H9 (cell line): ENCODE measurements around the gene DNER. TPM values are rescaled to one million over a fixed set of nuclear protein-coding genes. Genes with fewer than 3 reads are reported as not detected.

Source experiments
- DNase-seq: peaks from one replicate; pipeline ENCODE4 v3.0.0-alpha.2; 2017
- H2AFZ ChIP-seq: one replicate; pipeline ENCODE4 v1.6.1; 2013; ENCODE audit warnings: mild to moderate bottlenecking, low read length, control low read depth, moderate library complexity
- H2AK5ac ChIP-seq: 2 replicates; pipeline ENCODE4 v1.6.1; 2013; ENCODE audit warnings: low read length, control low read depth, mixed read lengths; ENCODE audit not compliant: insufficient read length
- H2BK120ac ChIP-seq: one replicate; pipeline ENCODE4 v1.6.1; 2013; ENCODE audit warnings: low read depth, mild to moderate bottlenecking, low read length, control low read depth, inconsistent platforms; ENCODE audit not compliant: poor library complexity, severe bottlenecking
- H2BK12ac ChIP-seq: 2 replicates; pipeline ENCODE4 v1.6.1; 2013; ENCODE audit warnings: low read length, control low read depth, mixed read lengths, low read depth; ENCODE audit not compliant: insufficient read length
- H2BK15ac ChIP-seq: 2 replicates; pipeline ENCODE4 v1.6.1; 2013; ENCODE audit warnings: low read depth, low read length, control low read depth
- H2BK20ac ChIP-seq: one replicate; pipeline ENCODE4 v1.6.1; 2013; ENCODE audit warnings: low read depth, mild to moderate bottlenecking, low read length, control low read depth, inconsistent platforms; ENCODE audit not compliant: poor library complexity, severe bottlenecking
- H2BK5ac ChIP-seq: 2 replicates; pipeline ENCODE4 v1.6.1; 2013; ENCODE audit warnings: low read length, control low read depth, mixed read lengths; ENCODE audit not compliant: insufficient read length
- H3K14ac ChIP-seq: 2 replicates; pipeline ENCODE4 v1.6.1; 2013; ENCODE audit warnings: low read length, control low read depth; ENCODE audit not compliant: insufficient read depth
- H3K18ac ChIP-seq: 2 replicates; pipeline ENCODE4 v1.6.1; 2013; ENCODE audit warnings: low read depth, mild to moderate bottlenecking, mixed read lengths, low read length, control low read depth; ENCODE audit not compliant: insufficient read length
- H3K23ac ChIP-seq: 2 replicates; pipeline ENCODE4 v1.6.1; 2013; ENCODE audit warnings: low read length, control low read depth, mixed read lengths, low read depth; ENCODE audit not compliant: insufficient read length
- H3K23me2 ChIP-seq: 2 replicates; pipeline ENCODE4 v1.6.1; 2013; ENCODE audit warnings: low read depth, mild to moderate bottlenecking, mixed read lengths, low read length, control low read depth; ENCODE audit not compliant: insufficient read length, poor library complexity, severe bottlenecking
- H3K27ac ChIP-seq: 2 replicates; pipeline ENCODE4 v1.5.1; 2013; ENCODE audit warnings: low read length, control low read depth, mixed read lengths, low read depth; ENCODE audit not compliant: insufficient read length
- H3K27me3 ChIP-seq: 2 replicates; pipeline ENCODE4 v1.6.1; 2013; ENCODE audit warnings: low read length, control low read depth, inconsistent platforms; ENCODE audit not compliant: insufficient read depth
- H3K4ac ChIP-seq: 2 replicates; pipeline ENCODE4 v1.6.1; 2013; ENCODE audit warnings: low read depth, mild to moderate bottlenecking, control low read depth, inconsistent platforms, low read length, moderate library complexity
- H3K4me1 ChIP-seq: 2 replicates; pipeline ENCODE4 v1.6.1; 2013; ENCODE audit warnings: low read length, control low read depth, inconsistent platforms; ENCODE audit not compliant: insufficient read depth
- H3K4me2 ChIP-seq: 2 replicates; pipeline ENCODE4 v1.6.1; 2013; ENCODE audit warnings: low read length, control low read depth, mixed read lengths; ENCODE audit not compliant: insufficient read length, insufficient read depth
- H3K56ac ChIP-seq: 2 replicates; pipeline ENCODE4 v1.6.1; 2013; ENCODE audit warnings: low read depth, mild to moderate bottlenecking, mixed read lengths, low read length, control low read depth; ENCODE audit not compliant: insufficient read length
- H3K79me1 ChIP-seq: 2 replicates; pipeline ENCODE4 v1.6.1; 2013; ENCODE audit warnings: low read depth, mild to moderate bottlenecking, moderate library complexity, low read length, control low read depth, inconsistent platforms; ENCODE audit not compliant: insufficient read depth, poor library complexity, severe bottlenecking
- H3K79me2 ChIP-seq: 2 replicates; pipeline ENCODE4 v1.6.1; 2013; ENCODE audit warnings: low read length, control low read depth, inconsistent platforms; ENCODE audit not compliant: insufficient read depth
- H3K9ac ChIP-seq: 2 replicates; pipeline ENCODE4 v1.6.1; 2013; ENCODE audit warnings: low read length, control low read depth, mixed read lengths; ENCODE audit not compliant: insufficient read length; ENCODE audit errors: extremely low read depth
- H3K9me3 ChIP-seq: one replicate; pipeline ENCODE4 v1.6.1; 2013; ENCODE audit warnings: low read depth, low read length, inconsistent platforms; ENCODE audit not compliant: control insufficient read depth
- H3T11ph ChIP-seq: one replicate; pipeline ENCODE4 v1.6.1; 2013; ENCODE audit warnings: mild to moderate bottlenecking, low read length, control low read depth, inconsistent platforms
- H4K20me1 ChIP-seq: one replicate; pipeline ENCODE4 v1.6.1; 2013; ENCODE audit not compliant: control insufficient read depth, insufficient read length, insufficient read depth
- H4K5ac ChIP-seq: 2 replicates; pipeline ENCODE4 v1.6.1; 2013; ENCODE audit warnings: low read depth, mild to moderate bottlenecking, mixed read lengths, low read length, control low read depth; ENCODE audit not compliant: insufficient read length
- H4K8ac ChIP-seq: replicated peaks from 2 replicates; pipeline ENCODE4 v1.6.1; 2013; ENCODE audit warnings: low read length, control low read depth, mixed read lengths, low read depth; ENCODE audit not compliant: insufficient read length
- H4K91ac ChIP-seq: 2 replicates; pipeline ENCODE4 v1.6.1; 2013; ENCODE audit warnings: low read depth, mild to moderate bottlenecking, moderate library complexity, mixed read lengths, low read length, control low read depth; ENCODE audit not compliant: insufficient read length
- H3K27ac Mint-ChIP-seq, 3 experiments: 2 replicates in 2 of 3; 3 replicates in 1 of 3; pipeline ENCODE4 v1.8.0; 2020 to 2021; ENCODE audit warnings: mixed read lengths in 3 of 3, mild to moderate bottlenecking in 1 of 3, moderate library complexity in 1 of 3
- H3K27me3 Mint-ChIP-seq: 2 replicates; pipeline ENCODE4 v1.8.0; 2021; ENCODE audit warnings: low read depth, mild to moderate bottlenecking, moderate library complexity, mixed read lengths
- H3K36me3 Mint-ChIP-seq, 3 experiments: 2 replicates in 2 of 3; 3 replicates in 1 of 3; pipeline ENCODE4 v1.8.0; 2020 to 2021; ENCODE audit warnings: low read depth in 3 of 3, mixed read lengths in 3 of 3; ENCODE audit not compliant: insufficient read depth in 1 of 3
- H3K4me1 Mint-ChIP-seq, 2 experiments: 2 replicates each; pipeline ENCODE4 v1.8.0; 2020; ENCODE audit warnings: mixed read lengths in 2 of 2
- H3K4me3 Mint-ChIP-seq, 2 experiments: 2 replicates in 1 of 2; 3 replicates in 1 of 2; pipeline ENCODE4 v1.8.0; 2020 to 2021; ENCODE audit warnings: mild to moderate bottlenecking in 2 of 2, mixed read lengths in 2 of 2, moderate library complexity in 1 of 2
- H3K9me3 Mint-ChIP-seq, 2 experiments: 2 replicates in 1 of 2; 3 replicates in 1 of 2; pipeline ENCODE4 v1.8.0; 2020; ENCODE audit warnings: mild to moderate bottlenecking in 2 of 2, mixed read lengths in 2 of 2, moderate library complexity in 1 of 2
- CTCF ChIP-seq: fragments of 200-600 bp; sonication (generic); conservative IDR thresholded peaks from 3 replicates; pipeline ENCODE4 v1.8.0; 2021; ENCODE audit warnings: antibody characterized with exemption, mild to moderate bottlenecking
- WGBS: extraction: QIAGEN DNeasy Blood & Tissue Kit; methylation state at CpG from one replicate; pipeline ENCODE4 v1.1.7; 2013; ENCODE audit warnings: missing lambda C conversion rate, low lambda C conversion rate, mixed read lengths; ENCODE audit not compliant: insufficient read length; ENCODE audit errors: extremely low coverage; 5-methylcytosine and 5-hydroxymethylcytosine counted together
- total RNA-seq: library from RNA; stranded (reverse); gene quantifications from 2 replicates; pipeline ENCODE4 v1.2.1, GENCODE V29; 2021

DNER gene
- total RNA-seq, 1 experiment from 2014 or later = 1.0 TPM

GRCh38 chr2:229492034-229492433 lies 222.3 kb downstream of the DNER start:
- Histone ChIP-seq H2AK5ac (no peak overlapping the region), H3K4me2 (no peak overlapping the region), H4K91ac (no peak overlapping the region), H3K9me3 (peaks cover 7% of the 10 kb centered on the region), H2AFZ (no peak overlapping the region), H3K27me3 (no peaks in the 10 kb centered on the region), H2BK20ac (no peak overlapping the region), H2BK120ac (no peak overlapping the region), H3K23ac (no peak overlapping the region), H3K79me1 (no peaks in the 10 kb centered on the region), H3K79me2 (no peaks in the 10 kb centered on the region), H4K5ac (no peak overlapping the region), H3K56ac (no peak overlapping the region), H3K9ac (no peak overlapping the region), H3K27ac (no peak overlapping the region), H2BK12ac (no peak overlapping the region), H3K23me2 (no peaks in the 10 kb centered on the region), H4K20me1 (no peaks in the 10 kb centered on the region), H3T11ph (no peak overlapping the region), H3K14ac (no peak overlapping the region), H4K8ac (no peak overlapping the region), H2BK15ac (no peak overlapping the region), H2BK5ac (no peak overlapping the region), H3K4ac (no peak overlapping the region), H3K18ac (no peak overlapping the region), H3K4me1 (no peaks in the 10 kb centered on the region)
- Mint-ChIP-seq H3K36me3 (peaks cover 4 to 16% (median 6%) of the 10 kb centered on the region in 3 experiments; a peak in 6 of 7 replicates), H3K27ac (no peak overlapping the region), H3K4me3 (no peak overlapping the region), H3K4me1 (peaks cover 3 to 4% of the 10 kb centered on the region in 2 experiments), H3K27me3 (no peaks in the 10 kb centered on the region), H3K9me3 (peaks cover 15 to 17% of the 10 kb centered on the region in 2 experiments)
- no peak for TF ChIP-seq CTCF
- no peak for DNase-seq
- no CpG with 5 or more reads among the region's 2 CpGs for WGBS
